ENCODE results near the gene ATP5ME.

Gene ATP5ME

DNA sequence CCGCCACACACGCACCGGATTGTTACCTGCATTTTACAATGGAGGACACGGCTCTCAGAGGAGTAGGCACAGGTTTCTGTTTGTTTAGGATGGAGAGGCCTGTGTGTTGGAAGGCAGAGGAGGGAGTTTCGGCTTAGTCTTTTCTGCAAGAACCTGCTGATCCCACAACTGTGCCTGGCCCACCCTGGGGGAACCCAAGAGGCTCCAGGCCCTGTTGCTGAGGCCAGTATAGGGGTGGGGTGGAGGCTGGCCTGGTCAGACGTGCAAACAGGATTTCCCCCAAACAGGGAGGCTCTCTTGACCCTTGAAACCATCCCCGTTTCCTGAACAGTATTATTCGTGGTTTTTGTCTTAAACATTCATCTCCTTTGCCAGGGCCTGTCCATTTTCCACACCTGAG is 15.6 kb upstream of the ATP5ME start:
- TF ChIP-seq ZFP3 (CRISPR knock-in tag; IDR thresholded peaks at IDR 0.05) = no peak
- TF ChIP-seq, protein P1, sequence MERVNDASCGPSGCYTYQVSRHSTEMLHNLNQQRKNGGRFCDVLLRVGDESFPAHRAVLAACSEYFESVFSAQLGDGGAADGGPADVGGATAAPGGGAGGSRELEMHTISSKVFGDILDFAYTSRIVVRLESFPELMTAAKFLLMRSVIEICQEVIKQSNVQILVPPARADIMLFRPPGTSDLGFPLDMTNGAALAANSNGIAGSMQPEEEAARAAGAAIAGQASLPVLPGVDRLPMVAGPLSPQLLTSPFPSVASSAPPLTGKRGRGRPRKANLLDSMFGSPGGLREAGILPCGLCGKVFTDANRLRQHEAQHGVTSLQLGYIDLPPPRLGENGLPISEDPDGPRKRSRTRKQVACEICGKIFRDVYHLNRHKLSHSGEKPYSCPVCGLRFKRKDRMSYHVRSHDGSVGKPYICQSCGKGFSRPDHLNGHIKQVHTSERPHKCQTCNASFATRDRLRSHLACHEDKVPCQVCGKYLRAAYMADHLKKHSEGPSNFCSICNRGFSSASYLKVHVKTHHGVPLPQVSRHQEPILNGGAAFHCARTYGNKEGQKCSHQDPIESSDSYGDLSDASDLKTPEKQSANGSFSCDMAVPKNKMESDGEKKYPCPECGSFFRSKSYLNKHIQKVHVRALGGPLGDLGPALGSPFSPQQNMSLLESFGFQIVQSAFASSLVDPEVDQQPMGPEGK (CRISPR knock-in tag; IDR thresholded peaks at IDR 0.05; ENCODE audit: borderline replicate concordance) = no peak
- TF ChIP-seq PPARA (CRISPR knock-in tag; IDR thresholded peaks at IDR 0.05; ENCODE audit: borderline replicate concordance) = no peak
- no peak for TF ChIP-seq ZC3H10 (CRISPR knock-in tag; IDR thresholded peaks at IDR 0.05)
- TF ChIP-seq, protein P2, sequence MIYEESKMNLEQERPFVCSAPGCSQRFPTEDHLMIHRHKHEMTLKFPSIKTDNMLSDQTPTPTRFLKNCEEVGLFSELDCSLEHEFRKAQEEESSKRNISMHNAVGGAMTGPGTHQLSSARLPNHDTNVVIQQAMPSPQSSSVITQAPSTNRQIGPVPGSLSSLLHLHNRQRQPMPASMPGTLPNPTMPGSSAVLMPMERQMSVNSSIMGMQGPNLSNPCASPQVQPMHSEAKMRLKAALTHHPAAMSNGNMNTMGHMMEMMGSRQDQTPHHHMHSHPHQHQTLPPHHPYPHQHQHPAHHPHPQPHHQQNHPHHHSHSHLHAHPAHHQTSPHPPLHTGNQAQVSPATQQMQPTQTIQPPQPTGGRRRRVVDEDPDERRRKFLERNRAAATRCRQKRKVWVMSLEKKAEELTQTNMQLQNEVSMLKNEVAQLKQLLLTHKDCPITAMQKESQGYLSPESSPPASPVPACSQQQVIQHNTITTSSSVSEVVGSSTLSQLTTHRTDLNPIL (CRISPR knock-in tag; IDR thresholded peaks at IDR 0.05; ENCODE audit: low read depth) = no peak
- TF ChIP-seq ZFP30 (CRISPR knock-in tag; IDR thresholded peaks at IDR 0.05) = no peak
- TF ChIP-seq, protein P3, sequence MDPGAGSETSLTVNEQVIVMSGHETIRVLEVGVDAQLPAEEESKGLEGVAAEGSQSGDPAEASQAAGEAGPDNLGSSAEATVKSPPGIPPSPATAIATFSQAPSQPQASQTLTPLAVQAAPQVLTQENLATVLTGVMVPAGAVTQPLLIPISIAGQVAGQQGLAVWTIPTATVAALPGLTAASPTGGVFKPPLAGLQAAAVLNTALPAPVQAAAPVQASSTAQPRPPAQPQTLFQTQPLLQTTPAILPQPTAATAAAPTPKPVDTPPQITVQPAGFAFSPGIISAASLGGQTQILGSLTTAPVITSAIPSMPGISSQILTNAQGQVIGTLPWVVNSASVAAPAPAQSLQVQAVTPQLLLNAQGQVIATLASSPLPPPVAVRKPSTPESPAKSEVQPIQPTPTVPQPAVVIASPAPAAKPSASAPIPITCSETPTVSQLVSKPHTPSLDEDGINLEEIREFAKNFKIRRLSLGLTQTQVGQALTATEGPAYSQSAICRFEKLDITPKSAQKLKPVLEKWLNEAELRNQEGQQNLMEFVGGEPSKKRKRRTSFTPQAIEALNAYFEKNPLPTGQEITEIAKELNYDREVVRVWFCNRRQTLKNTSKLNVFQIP (CRISPR knock-in tag; IDR thresholded peaks at IDR 0.05; ENCODE audit: borderline replicate concordance, low read depth) = no peak
- TF ChIP-seq CSDC2 (CRISPR knock-in tag; IDR thresholded peaks at IDR 0.05) = no peak
- no peak for TF ChIP-seq TOX (CRISPR knock-in tag; IDR thresholded peaks at IDR 0.05; ENCODE audit: borderline replicate concordance)
- TF ChIP-seq ZNF70 (CRISPR knock-in tag; IDR thresholded peaks at IDR 0.05) = no peak
- no peak for TF ChIP-seq ARNTL (CRISPR knock-in tag; IDR thresholded peaks at IDR 0.05; ENCODE audit: borderline replicate concordance, low read depth)
- no peak for TF ChIP-seq GLIS3 (CRISPR knock-in tag; IDR thresholded peaks at IDR 0.05)
- no peak for TF ChIP-seq ZNF8 (CRISPR knock-in tag; IDR thresholded peaks at IDR 0.05)
- no peak for TF ChIP-seq TCF4 (CRISPR knock-in tag; IDR thresholded peaks at IDR 0.05; ENCODE audit: borderline replicate concordance)
- no peak for TF ChIP-seq SNAI2 (CRISPR knock-in tag; IDR thresholded peaks at IDR 0.05)
- no peak for TF ChIP-seq OSR1 (CRISPR knock-in tag; IDR thresholded peaks at IDR 0.05)
- no peak for TF ChIP-seq BACH2 (CRISPR knock-in tag; IDR thresholded peaks at IDR 0.05; ENCODE audit: borderline replicate concordance)
- TF ChIP-seq, protein P4, sequence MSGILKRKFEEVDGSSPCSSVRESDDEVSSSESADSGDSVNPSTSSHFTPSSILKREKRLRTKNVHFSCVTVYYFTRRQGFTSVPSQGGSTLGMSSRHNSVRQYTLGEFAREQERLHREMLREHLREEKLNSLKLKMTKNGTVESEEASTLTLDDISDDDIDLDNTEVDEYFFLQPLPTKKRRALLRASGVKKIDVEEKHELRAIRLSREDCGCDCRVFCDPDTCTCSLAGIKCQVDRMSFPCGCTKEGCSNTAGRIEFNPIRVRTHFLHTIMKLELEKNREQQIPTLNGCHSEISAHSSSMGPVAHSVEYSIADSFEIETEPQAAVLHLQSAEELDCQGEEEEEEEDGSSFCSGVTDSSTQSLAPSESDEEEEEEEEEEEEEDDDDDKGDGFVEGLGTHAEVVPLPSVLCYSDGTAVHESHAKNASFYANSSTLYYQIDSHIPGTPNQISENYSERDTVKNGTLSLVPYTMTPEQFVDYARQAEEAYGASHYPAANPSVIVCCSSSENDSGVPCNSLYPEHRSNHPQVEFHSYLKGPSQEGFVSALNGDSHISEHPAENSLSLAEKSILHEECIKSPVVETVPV (CRISPR knock-in tag; IDR thresholded peaks at IDR 0.05) = no peak
- no peak for ATAC-seq

DNA sequence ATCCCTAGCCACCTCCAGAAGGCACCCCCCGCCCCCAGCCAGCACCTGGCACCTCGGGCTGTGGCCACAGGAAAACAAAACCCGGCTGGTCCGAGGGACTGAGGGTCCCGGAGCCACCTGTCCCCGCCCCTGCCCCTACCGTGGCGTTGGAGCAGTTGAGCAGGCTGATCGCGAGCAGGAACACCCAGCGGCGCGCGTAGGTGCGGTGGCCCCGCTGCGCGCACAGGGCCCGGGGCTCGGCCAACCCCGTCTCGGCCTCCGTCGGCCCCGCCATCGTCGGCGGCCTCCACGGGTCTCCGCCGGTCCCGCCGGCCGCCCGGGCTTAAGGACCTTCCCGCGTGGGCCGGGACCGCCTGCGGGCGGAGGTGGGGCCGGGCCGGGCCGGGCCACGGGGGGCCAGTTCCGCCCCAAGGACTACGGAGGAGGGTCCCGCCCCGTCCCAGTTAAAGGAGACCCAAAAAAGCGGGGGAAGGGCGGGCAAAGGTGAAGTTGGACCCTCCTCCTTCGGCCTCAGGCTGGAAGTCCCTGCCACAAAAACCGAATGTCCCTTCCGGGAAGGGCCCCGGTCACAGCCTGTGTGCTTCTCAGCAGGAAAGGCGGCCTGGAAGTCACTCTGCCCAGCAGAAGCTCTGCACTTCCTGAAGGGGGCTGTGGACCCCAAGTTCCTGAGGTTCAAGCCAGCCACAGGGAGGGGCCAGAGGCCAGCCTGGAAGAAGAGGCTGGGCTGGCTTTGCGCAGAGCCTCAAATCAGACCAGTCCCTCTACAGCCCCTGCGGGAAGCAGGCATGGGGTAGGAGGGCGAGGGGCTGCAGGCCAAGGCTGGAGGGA is 15.0 kb upstream of the ATP5ME start, which contains the start of gene SLC49A3:
TSS of gene SLC49A3 (minus strand) at position 298 of the 828 bp plus-strand sequence. CDS start at position 274, 24 bp downstream.
- TF ChIP-seq GLIS3 (CRISPR knock-in tag; IDR thresholded peaks at IDR 0.05) (no peak), TOX (CRISPR knock-in tag; IDR thresholded peaks at IDR 0.05; ENCODE audit: borderline replicate concordance) (no peak), ZNF8 (CRISPR knock-in tag; IDR thresholded peaks at IDR 0.05) (no peak)
- TF ChIP-seq, protein P1 (CRISPR knock-in tag; IDR thresholded peaks at IDR 0.05; ENCODE audit: borderline replicate concordance) = no peak
- ATAC-seq = no peak

DNA sequence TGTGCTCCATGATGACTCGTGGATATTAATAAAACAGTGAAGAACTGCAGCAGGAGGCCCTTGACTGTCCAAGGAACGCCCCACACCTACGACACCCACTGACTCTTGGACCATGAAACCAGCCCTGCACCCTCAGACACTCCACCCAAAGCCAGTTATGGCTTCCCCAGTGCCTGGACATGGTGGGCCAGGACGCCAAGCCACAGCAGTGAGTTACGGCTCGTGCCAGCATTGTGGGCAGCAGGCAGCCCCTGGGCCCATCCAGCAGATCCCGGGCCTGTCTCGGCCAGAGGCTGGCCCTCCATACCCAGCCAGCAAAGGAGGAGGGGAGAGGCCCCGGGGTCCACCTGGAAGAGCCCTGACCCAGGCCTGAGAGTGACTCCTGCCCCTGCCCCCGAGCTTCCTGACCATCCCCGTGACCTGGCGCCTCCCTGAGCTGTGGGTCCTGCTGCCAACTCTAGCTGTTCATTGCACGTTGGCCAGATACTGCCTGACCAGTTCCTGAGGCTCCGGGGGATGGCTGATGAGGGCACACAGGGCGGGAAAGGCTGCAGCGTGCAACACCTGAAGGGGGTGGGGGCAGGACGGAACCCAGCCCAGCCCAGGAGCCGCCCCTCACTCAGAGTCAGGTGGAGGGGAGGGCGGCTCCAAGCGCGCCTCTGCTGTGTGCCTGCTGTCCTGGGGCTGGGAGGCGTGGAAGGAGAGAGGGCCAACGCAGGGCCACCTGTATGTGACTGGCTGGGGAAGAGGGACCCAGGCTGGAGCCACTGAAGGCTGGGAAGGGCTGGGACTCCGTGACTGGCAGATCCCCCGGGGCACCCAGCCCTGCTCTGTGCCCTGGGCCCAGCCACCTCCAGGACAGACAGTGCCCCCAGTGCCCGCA is 14.1 kb upstream of the ATP5ME start:
- no peak for ATAC-seq
- TF ChIP-seq ZFP3 (CRISPR knock-in tag; IDR thresholded peaks at IDR 0.05) (no peak), ARNTL (CRISPR knock-in tag; IDR thresholded peaks at IDR 0.05; ENCODE audit: borderline replicate concordance, low read depth) (no peak), RARB (CRISPR knock-in tag; IDR thresholded peaks at IDR 0.05) (no peak), TOX (CRISPR knock-in tag; IDR thresholded peaks at IDR 0.05; ENCODE audit: borderline replicate concordance) (no peak), PPARA (CRISPR knock-in tag; IDR thresholded peaks at IDR 0.05; ENCODE audit: borderline replicate concordance) (no peak), BACH2 (CRISPR knock-in tag; IDR thresholded peaks at IDR 0.05; ENCODE audit: borderline replicate concordance) (no peak)
- TF ChIP-seq, protein P4 (CRISPR knock-in tag; IDR thresholded peaks at IDR 0.05) = no peak
- TF ChIP-seq, protein P3 (CRISPR knock-in tag; IDR thresholded peaks at IDR 0.05; ENCODE audit: borderline replicate concordance, low read depth) = no peak

Measured in SK-N-SH treated with all-trans-retinoic acid at 6 μM for 48 hours (cell line).